ENCODE data around the gene ZDHHC14. TPM values are rescaled to one million over a fixed set of nuclear protein-coding genes. Genes with fewer than 3 reads are reported as not detected.
A peak's percentile ranks its signal among the peaks of the same experiment; 100 is the strongest.

The ZDHHC14 gene
- total RNA-seq, 1 experiment from 2014 or later: 17.3 TPM

DNA sequence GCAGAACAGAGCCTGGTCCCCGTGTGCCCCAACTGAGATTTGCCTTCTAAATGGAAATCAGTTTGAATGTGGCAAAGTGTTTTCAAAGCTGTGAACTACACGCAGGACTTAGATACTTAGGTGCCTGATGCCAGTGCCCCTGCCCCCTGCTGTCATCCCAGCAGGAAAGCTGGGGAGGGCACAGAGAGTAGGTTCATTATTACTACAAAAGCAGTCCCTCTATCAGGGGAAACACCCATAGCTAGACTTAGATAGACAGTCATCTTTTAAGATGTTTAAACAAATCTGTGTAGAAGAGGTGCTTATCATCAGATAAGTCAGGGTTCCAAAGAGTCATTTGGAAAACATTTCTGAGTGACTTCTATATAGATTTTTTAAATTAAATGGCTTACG is 287.0 kb downstream of the ZDHHC14 start:
- peaks cover 5% of the 10 kb centered on the region for H3K36me3 Mint-ChIP-seq (ENCODE audit: insufficient read depth, unreplicated experiment)
- H3K27ac Mint-ChIP-seq (ENCODE audit: unreplicated experiment): no peak overlapping the region
- BruUV-seq (replicated peaks): no TSS peak
- peaks cover 9% of the 10 kb centered on the region for H3K4me1 Mint-ChIP-seq (ENCODE audit: low read depth, unreplicated experiment)
- intact Hi-C loops (cut with micrococcal nuclease; ENCODE audit: unreplicated experiment): loop anchor here (10.0 kb wide), 1 partner anchor 133 kb away; no protein-coding TSS in a partner anchor
- no peak for TF ChIP-seq CTCF (IDR thresholded peaks at IDR 0.05; ENCODE audit: unreplicated experiment)
- no peaks in the 10 kb centered on the region for H3K27me3 Mint-ChIP-seq (ENCODE audit: unreplicated experiment)
- CTCF ChIA-PET: no interaction called here
- no peak overlapping the region for H3K4me3 Mint-ChIP-seq (ENCODE audit: low read depth, unreplicated experiment)
- no peak for DNase-seq
- H3K9me3 Mint-ChIP-seq (ENCODE audit: low read depth, unreplicated experiment): no peaks in the 10 kb centered on the region

DNA sequence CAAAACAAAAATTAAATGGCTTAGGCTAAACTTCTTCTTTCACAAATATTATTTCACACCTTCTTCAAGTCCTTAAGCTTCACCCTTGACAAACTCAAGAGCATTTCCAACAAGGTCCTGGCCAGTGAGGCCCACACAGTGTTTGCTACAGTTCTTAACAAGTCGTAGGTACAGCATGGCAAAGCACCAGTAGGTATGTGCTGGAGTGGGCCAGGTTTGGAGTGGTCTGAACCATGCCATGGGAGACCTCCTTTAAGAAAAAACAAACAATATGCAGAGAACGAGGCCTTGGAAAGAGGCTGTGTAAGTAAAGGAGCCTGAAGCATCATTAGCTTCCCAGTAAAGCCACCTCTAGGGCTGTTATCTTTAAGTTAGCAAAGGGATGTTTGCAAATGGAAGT is 287.7 kb downstream of the ZDHHC14 start:
- no peak for DNase-seq
- Mint-ChIP-seq H3K4me1 (ENCODE audit: low read depth, unreplicated experiment) (peaks cover 9% of the 10 kb centered on the region), H3K9me3 (ENCODE audit: low read depth, unreplicated experiment) (no peaks in the 10 kb centered on the region), H3K4me3 (ENCODE audit: low read depth, unreplicated experiment) (no peak overlapping the region), H3K27ac (ENCODE audit: unreplicated experiment) (no peak overlapping the region), H3K36me3 (ENCODE audit: insufficient read depth, unreplicated experiment) (peaks cover 5% of the 10 kb centered on the region), H3K27me3 (ENCODE audit: unreplicated experiment) (no peaks in the 10 kb centered on the region)
- CTCF ChIA-PET: interaction anchor here (0.6 to 1.3 kb wide), 3 partner anchors 45 to 354 kb away, joined by 3 to 6 read pairs (median 4); no protein-coding TSS in a partner anchor
- no peak for TF ChIP-seq CTCF (IDR thresholded peaks at IDR 0.05; ENCODE audit: unreplicated experiment)
- intact Hi-C loops (cut with micrococcal nuclease; ENCODE audit: unreplicated experiment): loop anchor here (10.0 kb wide), 1 partner anchor 134 kb away; no protein-coding TSS in a partner anchor
- no TSS peak for BruUV-seq (replicated peaks)

DNA sequence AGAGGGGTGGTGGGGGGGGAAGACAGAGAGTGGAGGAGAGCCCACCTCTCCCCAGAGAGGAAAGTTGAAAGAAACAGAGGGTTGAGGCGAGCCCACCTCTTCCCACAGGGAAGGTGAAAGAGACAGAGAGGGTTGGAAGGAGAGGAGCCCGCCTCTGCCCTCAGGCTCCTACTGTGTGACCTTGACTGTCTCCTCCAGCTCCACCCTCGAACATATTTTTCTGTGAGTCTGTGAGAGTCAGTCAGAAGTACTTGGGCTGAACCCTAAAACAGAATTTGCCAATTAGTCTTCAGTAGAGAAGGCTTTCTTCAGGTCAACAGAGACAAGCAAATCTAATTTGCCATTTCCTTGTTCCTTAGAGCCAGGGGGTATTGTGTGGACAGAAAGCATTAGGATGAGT is 288.3 kb downstream of the ZDHHC14 start:
- no peak overlapping the region for H3K27ac Mint-ChIP-seq (ENCODE audit: unreplicated experiment)
- no peaks in the 10 kb centered on the region for H3K9me3 Mint-ChIP-seq (ENCODE audit: low read depth, unreplicated experiment)
- no peak for DNase-seq
- no peak overlapping the region for H3K4me3 Mint-ChIP-seq (ENCODE audit: low read depth, unreplicated experiment)
- no TSS peak for BruUV-seq (replicated peaks)
- no peaks in the 10 kb centered on the region for H3K27me3 Mint-ChIP-seq (ENCODE audit: unreplicated experiment)
- H3K36me3 Mint-ChIP-seq (ENCODE audit: insufficient read depth, unreplicated experiment): peaks cover 5% of the 10 kb centered on the region
- CTCF ChIA-PET: interaction anchor here (0.6 to 1.3 kb wide), 3 partner anchors 44 to 355 kb away, joined by 3 to 6 read pairs (median 4); no protein-coding TSS in a partner anchor
- TF ChIP-seq CTCF (IDR thresholded peaks at IDR 0.05; ENCODE audit: unreplicated experiment): no peak
- intact Hi-C loops (cut with micrococcal nuclease; ENCODE audit: unreplicated experiment): loop anchor here (10.0 kb wide), 1 partner anchor 135 kb away; no protein-coding TSS in a partner anchor
- peaks cover 9% of the 10 kb centered on the region for H3K4me1 Mint-ChIP-seq (ENCODE audit: low read depth, unreplicated experiment)

GRCh38 chr6:157669747-157670216 is 288.8 kb downstream of the ZDHHC14 start:
- BruUV-seq (replicated peaks): no TSS peak
- TF ChIP-seq CTCF (IDR thresholded peaks at IDR 0.05; ENCODE audit: unreplicated experiment): no peak
- H3K27ac Mint-ChIP-seq (ENCODE audit: unreplicated experiment): no peak overlapping the region
- CTCF ChIA-PET: interaction anchor here (1.1 to 1.3 kb wide), 2 partner anchors 57 to 355 kb away, joined by 3 to 4 read pairs; no protein-coding TSS in a partner anchor
- peaks cover 5% of the 10 kb centered on the region for H3K36me3 Mint-ChIP-seq (ENCODE audit: insufficient read depth, unreplicated experiment)
- no peak overlapping the region for H3K4me3 Mint-ChIP-seq (ENCODE audit: low read depth, unreplicated experiment)
- H3K4me1 Mint-ChIP-seq (ENCODE audit: low read depth, unreplicated experiment): peaks cover 9% of the 10 kb centered on the region
- intact Hi-C loops (cut with micrococcal nuclease; ENCODE audit: unreplicated experiment): loop anchor here (10.0 kb wide), 1 partner anchor 135 kb away; no protein-coding TSS in a partner anchor
- H3K9me3 Mint-ChIP-seq (ENCODE audit: low read depth, unreplicated experiment): no peaks in the 10 kb centered on the region
- DNase-seq: peak; percentile 53
- H3K27me3 Mint-ChIP-seq (ENCODE audit: unreplicated experiment): no peaks in the 10 kb centered on the region

All from Calu3 (cell line).